Neural cell (in vitro differentiated cells): ENCODE results near the gene NPM1. TPM values are rescaled to one million over a fixed set of nuclear protein-coding genes. Genes with fewer than 3 reads are reported as not detected.

Experiments
- H2AFZ ChIP-seq: fragments of 200-600, 300-800 bp; sonication (generic), shearing (Covaris generic); 2 replicates; pipeline ENCODE4 v1.6.0; 2014; ENCODE audit warnings: low read depth, mild to moderate bottlenecking, antibody characterized with exemption, low read length, moderate library complexity
- H3F3A ChIP-seq: fragments of 200-600 bp; shearing (Covaris generic); 2 replicates; pipeline ENCODE4 v1.6.1; 2016; ENCODE audit warnings: mild to moderate bottlenecking, moderate library complexity, mixed read lengths, antibody characterized with exemption, low read length; ENCODE audit not compliant: insufficient read depth, poor library complexity, severe bottlenecking
- H3K27ac ChIP-seq: fragments of 200-600, 300-800 bp; sonication (generic), shearing (Covaris generic); 2 replicates; pipeline ENCODE4 v1.5.1; 2014; ENCODE audit warnings: mild to moderate bottlenecking, low read length, moderate library complexity
- H3K27me3 ChIP-seq: fragments of 300-800, 200-600 bp; sonication (generic), shearing (Covaris generic); 2 replicates; pipeline ENCODE4 v1.6.0; 2014; ENCODE audit warnings: mild to moderate bottlenecking, low read depth, low read length, moderate library complexity; ENCODE audit not compliant: insufficient read depth
- H3K36me3 ChIP-seq: fragments of 300-800, 200-600 bp; sonication (generic), shearing (Covaris generic); 2 replicates; pipeline ENCODE4 v1.5.1; 2014; ENCODE audit warnings: mild to moderate bottlenecking, antibody characterized with exemption, low read length, moderate library complexity; ENCODE audit not compliant: insufficient read depth
- H3K4me2 ChIP-seq: fragments of 300-800, 200-600 bp; sonication (generic), shearing (Covaris generic); 2 replicates; pipeline ENCODE4 v1.6.0; 2014; ENCODE audit warnings: mild to moderate bottlenecking, low read length
- H3K4me3 ChIP-seq: fragments of 300-800, 200-600 bp; sonication (generic), shearing (Covaris generic); 2 replicates; pipeline ENCODE4 v1.5.1; 2014; ENCODE audit warnings: mild to moderate bottlenecking, low read length, moderate library complexity
- H3K79me2 ChIP-seq: fragments of 200-600 bp; shearing (Covaris generic); replicated peaks from 2 replicates; pipeline ENCODE4 v1.6.0; 2014; ENCODE audit warnings: mild to moderate bottlenecking, low read length, moderate library complexity; ENCODE audit not compliant: insufficient read depth
- H3K9ac ChIP-seq: fragments of 300-800, 200-600 bp; sonication (generic), shearing (Covaris generic); 2 replicates; pipeline ENCODE4 v1.6.1; 2016; ENCODE audit warnings: mild to moderate bottlenecking, low read length, mixed read lengths
- H3K9me2 ChIP-seq: fragments of 200-600 bp; shearing (Covaris generic); 2 replicates; pipeline ENCODE4 v1.6.1; 2016; ENCODE audit warnings: mild to moderate bottlenecking, low read length, mixed read lengths; ENCODE audit not compliant: insufficient read depth
- H3K9me3 ChIP-seq: fragments of 200-600, 300-800 bp; sonication (generic), shearing (Covaris generic); 2 replicates; pipeline ENCODE4 v1.6.1; 2016; ENCODE audit warnings: mild to moderate bottlenecking, mixed run types, low read length, moderate library complexity, mixed read lengths
- H4K20me1 ChIP-seq: fragments of 200-600 bp; shearing (Covaris generic); 2 replicates; pipeline ENCODE4 v1.6.1; 2016; ENCODE audit warnings: mild to moderate bottlenecking, mixed run types; ENCODE audit not compliant: insufficient read depth
- CTCF ChIP-seq: fragments of 450-650 bp; IDR thresholded peaks from 2 replicates; pipeline ENCODE4 v1.5.1; 2014; ENCODE audit warnings: antibody characterized with exemption, mild to moderate bottlenecking, moderate library complexity; ENCODE audit not compliant: poor library complexity, severe bottlenecking
- EP300 ChIP-seq: fragments of 450-650 bp; conservative IDR thresholded peaks from 2 replicates; pipeline ENCODE4 v1.6.1; 2014; ENCODE audit warnings: antibody characterized with exemption, mild to moderate bottlenecking, moderate library complexity; ENCODE audit not compliant: poor library complexity, severe bottlenecking
- EZH2 ChIP-seq: fragments of 200-600, 300-800 bp; shearing (Covaris generic), sonication (generic); IDR thresholded peaks from 2 replicates; pipeline ENCODE4 v1.6.1; 2014; ENCODE audit warnings: antibody characterized with exemption, low read length, borderline replicate concordance, mild to moderate bottlenecking; ENCODE audit not compliant: insufficient read depth, poor library complexity, severe bottlenecking
- MXI1 ChIP-seq: fragments of 450-650 bp; conservative IDR thresholded peaks from 2 replicates; pipeline ENCODE4 v1.6.1; 2014; ENCODE audit warnings: antibody characterized with exemption, mild to moderate bottlenecking; ENCODE audit not compliant: poor library complexity, severe bottlenecking
- POLR2AphosphoS5 ChIP-seq: IDR thresholded peaks from 2 replicates; pipeline ENCODE4 v1.6.1; 2012
- RAD21 ChIP-seq: fragments of 450-650 bp; conservative IDR thresholded peaks from 2 replicates; pipeline ENCODE4 v1.6.1; 2014; ENCODE audit warnings: antibody characterized with exemption, mild to moderate bottlenecking, moderate library complexity
- REST ChIP-seq: IDR thresholded peaks from 2 replicates; pipeline ENCODE4 v1.6.1; 2012; ENCODE audit warnings: borderline replicate concordance
- SMC3 ChIP-seq: fragments of 450-650 bp; conservative IDR thresholded peaks from 2 replicates; pipeline ENCODE4 v1.6.1; 2014; ENCODE audit warnings: antibody characterized with exemption, mild to moderate bottlenecking, moderate library complexity; ENCODE audit not compliant: poor library complexity
- TAF1 ChIP-seq: IDR thresholded peaks from 2 replicates; pipeline ENCODE4 v1.6.1; 2012; ENCODE audit warnings: low read depth
- polyA plus RNA-seq: library from polyadenylated mRNA; depleted of rRNA; stranded (reverse); fragments of >200 nt; gene quantifications from 2 replicates; pipeline ENCODE4 v1.2.3, GENCODE V29; 2014

Gene NPM1
- polyA plus RNA-seq, 1 donor from 2014 or later: 1,141 TPM

- Histone ChIP-seq H3K9me2 (no peaks in the 10 kb centered on the region), H3K9me3 (no peaks in the 10 kb centered on the region), H3K4me2 (no peak overlapping the region), H3K36me3 (no peaks in the 10 kb centered on the region), H2AFZ (no peak overlapping the region), H4K20me1 (no peaks in the 10 kb centered on the region), H3K27me3 (no peaks in the 10 kb centered on the region), H3F3A (no peaks in the 10 kb centered on the region), H3K9ac (no peak overlapping the region), H3K4me3 (no peak overlapping the region), H3K79me2 (no peaks in the 10 kb centered on the region), H3K27ac (no peak overlapping the region)
- TF ChIP-seq CTCF (no peak), RAD21 (no peak), EZH2 (no peak), EP300 (no peak), TAF1 (no peak), REST (no peak), MXI1 (no peak), POLR2AphosphoS5 (no peak), SMC3 (no peak)
Measured at GRCh38 chr5:171457208-171457981, 69.7 kb downstream of the NPM1 start.

- Histone ChIP-seq H3K36me3 (no peaks in the 10 kb centered on the region), H3K9me3 (no peaks in the 10 kb centered on the region)
- TF ChIP-seq REST (no peak), SMC3 (no peak), CTCF (no peak), MXI1 (no peak), POLR2AphosphoS5 (no peak), RAD21 (no peak), EP300 (no peak), EZH2 (no peak), TAF1 (no peak)
Measured at GRCh38 chr5:171459839-171460238, 72.2 kb downstream of the NPM1 start.

More at GRCh38 chr5:171459839-171460238, 72.2 kb downstream of the NPM1 start:
- Histone ChIP-seq H2AFZ (no peak overlapping the region), H3K4me3 (no peak overlapping the region), H4K20me1 (no peaks in the 10 kb centered on the region), H3K27me3 (no peaks in the 10 kb centered on the region), H3K9me2 (no peaks in the 10 kb centered on the region), H3F3A (no peaks in the 10 kb centered on the region), H3K9ac (no peak overlapping the region), H3K27ac (no peak overlapping the region), H3K4me2 (no peak overlapping the region), H3K79me2 (no peaks in the 10 kb centered on the region)
